Measurements from ENCODE around the gene STK32B.
"Not testable (repeated sequence)": the region's sequence is repeated elsewhere in the genome, so short reads cannot be mapped to it uniquely, and the experiment has no call there.

The STK32B gene

GRCh38 chr4:5030927-5031326, 20.4 kb upstream of the STK32B start:
- no peak for DNase-seq (ENCODE audit: low read depth)

GRCh38 chr4:5032813-5033212, 18.5 kb upstream of the STK32B start:
- no peak for DNase-seq (ENCODE audit: low read depth)

- no peak for DNase-seq (ENCODE audit: low read depth)
These were observed 17.9 kb upstream of the STK32B start for GRCh38 chr4:5033281-5033841.

GRCh38 chr4:5034206-5034605, 17.1 kb upstream of the STK32B start:
- no peak for DNase-seq (ENCODE audit: low read depth)

- no peak for DNase-seq (ENCODE audit: low read depth)
These were observed 15.0 kb upstream of the STK32B start for GRCh38 chr4:5036239-5036638.

GRCh38 chr4:5037553-5038551, 13.4 kb upstream of the STK32B start:
- peak; percentile 69 for DNase-seq (ENCODE audit: low read depth)

- no peak for DNase-seq (ENCODE audit: low read depth)
These were observed 11.5 kb upstream of the STK32B start for GRCh38 chr4:5039800-5040199.

GRCh38 chr4:5040856-5041620, 10.2 kb upstream of the STK32B start:
- DNase-seq (ENCODE audit: low read depth): no peak

GRCh38 chr4:5041699-5042098, 9.6 kb upstream of the STK32B start:
- DNase-seq (ENCODE audit: low read depth): no peak

GRCh38 chr4:5043579-5043978, 7.7 kb upstream of the STK32B start:
- no peak for DNase-seq (ENCODE audit: low read depth)

GRCh38 chr4:5044341-5044740, 6.9 kb upstream of the STK32B start:
- no peak for DNase-seq (ENCODE audit: low read depth)

GRCh38 chr4:5045097-5045496, 6.2 kb upstream of the STK32B start:
- DNase-seq (ENCODE audit: low read depth): no peak

- DNase-seq (ENCODE audit: low read depth): no peak
These were observed 2.6 kb upstream of the STK32B start for GRCh38 chr4:5048721-5049120.

GRCh38 chr4:5050520-5051277, 581 bp upstream of the STK32B start:
- no peak for DNase-seq (ENCODE audit: low read depth)

- no peak for DNase-seq (ENCODE audit: low read depth)
These were observed 973 bp downstream of the STK32B start for GRCh38 chr4:5052204-5052702.

GRCh38 chr4:5052726-5053425, 1.6 kb downstream of the STK32B start:
- DNase-seq (ENCODE audit: low read depth): no peak

GRCh38 chr4:5054532-5054931, 3.3 kb downstream of the STK32B start:
- DNase-seq (ENCODE audit: low read depth): no peak

- DNase-seq (ENCODE audit: low read depth): no peak
These were observed 4.1 kb downstream of the STK32B start for GRCh38 chr4:5055411-5055810.

- no peak for DNase-seq (ENCODE audit: low read depth)
These were observed 14.8 kb downstream of the STK32B start for GRCh38 chr4:5066101-5066500.

- DNase-seq (ENCODE audit: low read depth): not testable (repeated sequence)
These were observed 15.7 kb downstream of the STK32B start for GRCh38 chr4:5066968-5067367.

GRCh38 chr4:5067908-5068307, 16.6 kb downstream of the STK32B start:
- no peak for DNase-seq (ENCODE audit: low read depth)
